H1 (cell line): ENCODE data around the gene SOD2. TPM values are rescaled to one million over a fixed set of nuclear protein-coding genes. Genes with fewer than 3 reads are reported as not detected.

Experiments used
- CTCF ChIA-PET: fragments of 300-600 bp; sonication (Branson Sonifier 250); formaldehyde crosslinking; loops from one replicate; lab custom pipeline; 2021; ENCODE audit not compliant: partially characterized antibody; lab: Charles Lee
- POLR2A ChIA-PET: fragments of 300-600 bp; sonication (Branson Sonifier 250); formaldehyde crosslinking; loops from one replicate; lab custom pipeline; 2021; ENCODE audit warnings: inconsistent platforms; ENCODE audit not compliant: partially characterized antibody; lab: Charles Lee
- DNase-seq, 2 experiments: peaks; one replicate each; pipeline versions ENCODE4 v3.0.0 to v3.0.0-alpha.2; 2010 to 2022; ENCODE audit warnings: low spot score in 2 of 2, low read depth in 1 of 2, mixed read lengths in 1 of 2
- FAIRE-seq: peaks from 2 replicates; lab custom pipeline; 2011; peaks lifted over from hg19 to GRCh38; lab: Jason Lieb, UNC
- H2AFZ ChIP-seq: 2 replicates; pipeline ENCODE4 v1.8.1; 2012; ENCODE audit warnings: low read length, inconsistent platforms
- H2AK5ac ChIP-seq: 2 replicates; pipeline ENCODE4 v1.6.1; 2013; ENCODE audit warnings: low read depth, low read length
- H2BK120ac ChIP-seq: replicated peaks from 2 replicates; pipeline ENCODE3; 2013; ENCODE audit warnings: low read depth, low read length, inconsistent platforms
- H2BK12ac ChIP-seq: 2 replicates; pipeline ENCODE4 v1.6.1; 2013; ENCODE audit warnings: low read depth, low read length
- H2BK15ac ChIP-seq: 2 replicates; pipeline ENCODE4 v1.6.1; 2013; ENCODE audit warnings: low read length
- H2BK20ac ChIP-seq: 2 replicates; pipeline ENCODE4 v1.6.1; 2013; ENCODE audit warnings: low read length
- H2BK5ac ChIP-seq: 2 replicates; pipeline ENCODE4 v1.6.1; 2013; ENCODE audit warnings: low read depth, low read length
- H3K14ac ChIP-seq: 2 replicates; pipeline ENCODE4 v1.6.1; 2013; ENCODE audit warnings: inconsistent platforms; ENCODE audit not compliant: insufficient read length
- H3K18ac ChIP-seq: 2 replicates; pipeline ENCODE4 v1.6.1; 2013; ENCODE audit warnings: low read length; ENCODE audit errors: extremely low read depth
- H3K23ac ChIP-seq: 2 replicates; pipeline ENCODE4 v1.6.1; 2013; ENCODE audit warnings: inconsistent platforms; ENCODE audit not compliant: insufficient read length
- H3K23me2 ChIP-seq: 2 replicates; pipeline ENCODE4 v1.6.1; 2013; ENCODE audit warnings: low read depth, low read length
- H3K27ac ChIP-seq: 2 replicates; pipeline ENCODE4 v1.6.1; 2011; ENCODE audit warnings: low read depth, low read length, inconsistent platforms
- H3K27me3 ChIP-seq, 4 experiments: replicated peaks in 1 of 4; 1 replicate in 1 of 4; 2 replicates in 3 of 4; pipeline versions ENCODE4 v1.6.1 to v1.8.1; 2011 to 2013; ENCODE audit warnings: low read length in 3 of 4, mild to moderate bottlenecking in 3 of 4, inconsistent platforms in 2 of 4, mixed read lengths in 2 of 4, moderate library complexity in 1 of 4; ENCODE audit not compliant: control insufficient read depth in 3 of 4, insufficient read depth in 3 of 4; ENCODE audit errors: extremely low read depth in 1 of 4
- H3K36me3 ChIP-seq, 4 experiments: 2 replicates each; pipeline versions ENCODE4 v1.6.1 to v1.8.1; 2011 to 2013; ENCODE audit warnings: mild to moderate bottlenecking in 4 of 4, low read length in 3 of 4, moderate library complexity in 2 of 4, control low read depth in 1 of 4, inconsistent platforms in 1 of 4; ENCODE audit not compliant: insufficient read depth in 4 of 4, control insufficient read depth in 2 of 4
- H3K4ac ChIP-seq: replicated peaks from 2 replicates; pipeline ENCODE3; 2013; ENCODE audit warnings: low read length, low read depth, mixed read lengths, inconsistent platforms; ENCODE audit not compliant: insufficient read length
- H3K4me1 ChIP-seq, 4 experiments: replicated peaks in 1 of 4; 1 replicate in 1 of 4; 2 replicates in 3 of 4; pipeline versions ENCODE4 v1.6.1 to v1.8.1; 2011 to 2013; ENCODE audit warnings: low read length in 3 of 4, inconsistent platforms in 2 of 4, mixed read lengths in 1 of 4; ENCODE audit not compliant: insufficient read depth in 4 of 4, control insufficient read depth in 3 of 4
- H3K4me2 ChIP-seq, 2 experiments: 2 replicates each; pipeline versions ENCODE4 v1.6.1 to v1.8.1; 2011 to 2013; ENCODE audit warnings: low read depth in 2 of 2, low read length in 2 of 2, control low read depth in 1 of 2, inconsistent platforms in 1 of 2, mild to moderate bottlenecking in 1 of 2; ENCODE audit not compliant: insufficient read depth in 1 of 2
- H3K4me3 ChIP-seq, 4 experiments: fragments of 200-600, 300-600 bp in 1 of 4; sonication (generic), shearing (Covaris generic), sonication (Bioruptor Twin) in 1 of 4; 2 replicates each; pipeline versions ENCODE4 v1.5.1 to v1.8.1; 2011 to 2016; ENCODE audit warnings: low read length in 4 of 4, low read depth in 3 of 4, control low read depth in 2 of 4, inconsistent platforms in 2 of 4, mild to moderate bottlenecking in 2 of 4, mixed read lengths in 1 of 4, moderate library complexity in 1 of 4; ENCODE audit not compliant: insufficient read depth in 2 of 4; ENCODE audit errors: extremely low read depth in 1 of 4
- H3K56ac ChIP-seq: replicated peaks from 2 replicates; pipeline ENCODE3; 2013; ENCODE audit warnings: low read depth, mild to moderate bottlenecking, mixed read lengths, low read length, inconsistent platforms; ENCODE audit not compliant: insufficient read length
- H3K79me1 ChIP-seq: 2 replicates; pipeline ENCODE4 v1.6.1; 2013; ENCODE audit warnings: low read depth, low read length, control low read depth
- H3K79me2 ChIP-seq, 2 experiments: 2 replicates each; pipeline versions ENCODE4 v1.6.1 to v1.8.1; 2012 to 2013; ENCODE audit warnings: low read length in 2 of 2, mild to moderate bottlenecking in 2 of 2, inconsistent platforms in 1 of 2; ENCODE audit not compliant: insufficient read depth in 2 of 2, control insufficient read depth in 1 of 2
- H3K9ac ChIP-seq, 4 experiments: replicated peaks in 1 of 4; 1 replicate in 1 of 4; 2 replicates in 3 of 4; pipeline versions ENCODE4 v1.6.1 to v1.8.1; 2011 to 2013; ENCODE audit warnings: low read depth in 3 of 4, low read length in 3 of 4, control low read depth in 2 of 4, mild to moderate bottlenecking in 2 of 4, moderate library complexity in 2 of 4, inconsistent platforms in 1 of 4; ENCODE audit errors: extremely low read depth in 1 of 4
- H3K9me3 ChIP-seq, 2 experiments: 2 replicates each; pipeline versions ENCODE4 v1.6.1 to v1.8.1; 2012 to 2013; ENCODE audit warnings: mild to moderate bottlenecking in 2 of 2, moderate library complexity in 2 of 2, control low read depth in 1 of 2, inconsistent platforms in 1 of 2, low read depth in 1 of 2, low read length in 1 of 2, mixed read lengths in 1 of 2; ENCODE audit not compliant: insufficient read depth in 2 of 2
- H4K20me1 ChIP-seq, 2 experiments: replicated peaks in 1 of 2; 2 replicates each; pipeline versions ENCODE3 to v1.8.1; 2011 to 2013; ENCODE audit warnings: inconsistent platforms in 2 of 2, low read length in 2 of 2, mild to moderate bottlenecking in 1 of 2; ENCODE audit not compliant: insufficient read depth in 2 of 2, control insufficient read depth in 1 of 2
- H4K5ac ChIP-seq: 2 replicates; pipeline ENCODE4 v1.6.1; 2013; ENCODE audit warnings: low read length, low read depth, mixed read lengths, inconsistent platforms; ENCODE audit not compliant: insufficient read length
- H4K8ac ChIP-seq: 2 replicates; pipeline ENCODE4 v1.8.0; 2013; ENCODE audit warnings: mild to moderate bottlenecking, moderate library complexity, low read length, inconsistent platforms; ENCODE audit not compliant: insufficient read depth; ENCODE audit errors: extremely low read depth
- H4K91ac ChIP-seq: replicated peaks from 2 replicates; pipeline ENCODE3; 2013; ENCODE audit warnings: low read length, mixed read lengths, inconsistent platforms; ENCODE audit not compliant: insufficient read length
- BACH1 ChIP-seq: IDR thresholded peaks from 2 replicates; pipeline ENCODE4 v1.6.1; 2012; ENCODE audit warnings: low read length, improper control_type of control experiment
- BCL11A ChIP-seq, 2 experiments: IDR thresholded peaks; one replicate each; pipeline ENCODE4 v1.6.1; 2011; ENCODE audit warnings: low read depth in 2 of 2, low read length in 2 of 2, mild to moderate bottlenecking in 2 of 2
- GTF2F1 ChIP-seq: IDR thresholded peaks from 2 replicates; pipeline ENCODE4 v1.6.1; 2012; ENCODE audit warnings: low read depth, low read length, improper control_type of control experiment, borderline replicate concordance
- KDM4A ChIP-seq: IDR thresholded peaks from one replicate; pipeline ENCODE4 v1.7.1; 2012; ENCODE audit warnings: low read depth, mild to moderate bottlenecking, moderate library complexity, low read length, inconsistent platforms; ENCODE audit not compliant: severe bottlenecking
- MAFK ChIP-seq: IDR thresholded peaks from 2 replicates; pipeline ENCODE4 v1.6.1; 2012; ENCODE audit warnings: low read depth, mild to moderate bottlenecking, improper control_type of control experiment, low read length
- PHF8 ChIP-seq: fragments of 200-600 bp; sonication (generic); conservative IDR thresholded peaks from 2 replicates; pipeline ENCODE4 v1.7.1; 2012; ENCODE audit warnings: low read depth, mild to moderate bottlenecking, inconsistent platforms, low read length, moderate library complexity
- RBBP5 ChIP-seq: IDR thresholded peaks from 2 replicates; pipeline ENCODE4 v1.7.1; 2012; ENCODE audit warnings: low read depth, mild to moderate bottlenecking, inconsistent platforms, low read length, moderate library complexity, borderline replicate concordance
- RFX5 ChIP-seq: IDR thresholded peaks from 2 replicates; pipeline ENCODE4 v1.6.1; 2011; ENCODE audit warnings: low read depth, low read length, improper control_type of control experiment, borderline replicate concordance
- SIX5 ChIP-seq: IDR thresholded peaks from 2 replicates; pipeline ENCODE4 v1.6.1; 2011; ENCODE audit warnings: mild to moderate bottlenecking, low read depth, low read length
- TAF7 ChIP-seq: optimal IDR thresholded peaks from 2 replicates; pipeline ENCODE3; 2011; ENCODE audit warnings: low read depth, mild to moderate bottlenecking, inconsistent platforms, low read length, moderate library complexity, borderline replicate concordance
- TEAD4 ChIP-seq: IDR thresholded peaks from 2 replicates; pipeline ENCODE4 v1.6.1; 2012; ENCODE audit warnings: low read depth, low read length, inconsistent platforms, mixed read lengths
- WGBS, 2 experiments: shearing (Covaris generic) in 1 of 2; methylation state at CpG; one replicate each; pipeline versions ENCODE4 v1.1.6 to v1.1.7; 2013 to 2015; ENCODE audit warnings: low lambda C conversion rate in 2 of 2, mixed read lengths in 2 of 2, inconsistent platforms in 1 of 2, low coverage in 1 of 2, missing lambda C conversion rate in 1 of 2; ENCODE audit not compliant: insufficient replicate concordance in 2 of 2, insufficient coverage in 1 of 2, insufficient read length in 1 of 2; ENCODE audit errors: extremely low coverage in 1 of 2, missing lambda C conversion rate in 1 of 2; 5-methylcytosine and 5-hydroxymethylcytosine counted together
- polyA plus RNA-seq, 7 experiments: library from polyadenylated mRNA; depleted of rRNA in 3 of 7; stranded (reverse) in 5 of 7; unstranded in 2 of 7; fragments of >200 nt in 5 of 7; fragments of 200-250 nt in 2 of 7; gene quantifications; 1 replicate in 5 of 7; 2 replicates in 1 of 7; 4 replicates in 1 of 7; pipeline versions ENCODE4 v1.2.1 to v1.2.3, GENCODE V29; 2011 to 2013; ENCODE audit warnings: missing spikeins in 2 of 7, mixed read lengths in 2 of 7
- total RNA-seq: library from RNA; stranded (reverse); fragmentation: NEBNext Ultra II Directional; extraction: Animal tissue kit (Norgen Biotek cat#: 25700); gene quantifications from 2 replicates; pipeline ENCODE4 v1.2.1, GENCODE V29; 2021
- TF ChIP-seq, protein P1 (sequence below): IDR thresholded peaks from 2 replicates; pipeline ENCODE4 v1.6.1; 2011; ENCODE audit warnings: low read length, improper control_type of control experiment
- TF ChIP-seq, protein P2 (sequence below): IDR thresholded peaks from 2 replicates; pipeline ENCODE4 v1.6.1; 2012; ENCODE audit warnings: inconsistent platforms

Gene SOD2
- total and polyA plus RNA-seq, 2 of the 8 experiments (the other 6 are each of a cell fraction or from before 2014, with no cell fraction given), result 31.1 to 88.7 TPM

DNA sequence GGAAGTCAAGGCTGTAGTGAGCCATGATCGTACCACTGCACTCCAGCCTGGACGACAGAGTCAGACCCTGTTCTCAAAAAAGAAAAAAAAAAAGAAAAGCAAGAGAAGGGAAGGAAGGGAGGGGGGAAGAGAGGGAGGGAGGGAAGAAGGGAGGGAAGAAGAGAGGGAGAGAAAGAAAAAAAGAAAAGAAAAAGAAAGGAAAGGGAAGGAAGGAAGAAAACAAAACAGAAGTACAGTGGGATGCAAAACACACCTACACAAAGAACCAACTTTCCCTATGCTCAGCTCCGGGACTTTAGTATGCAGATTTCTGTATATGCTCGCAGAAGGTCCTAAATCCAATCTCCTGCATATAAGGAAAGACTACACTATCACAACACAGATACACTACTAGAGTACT lies 31.7 kb upstream of the SOD2 start:
- Histone ChIP-seq H3K4me3 (no peak overlapping the region), H4K20me1 (peaks cover 8% of the 10 kb centered on the region in 2 experiments), H3K9me3 (no peaks in the 10 kb centered on the region), H3K4me2 (no peak overlapping the region), H2AFZ (no peak overlapping the region), H3K18ac (no peak overlapping the region), H3K27me3 (no peaks in the 10 kb centered on the region), H3K27ac (no peak overlapping the region), H2BK20ac (no peak overlapping the region), H4K91ac (no peak overlapping the region), H3K36me3 (peaks cover 0 to 7% (median 0%) of the 10 kb centered on the region in 4 experiments; a peak in 1 of 8 replicates), H3K4me1 (peaks cover 0 to 5% (median 2%) of the 10 kb centered on the region in 4 experiments; a peak in 2 of 7 replicates), H3K14ac (no peak overlapping the region), H2BK15ac (no peak overlapping the region), H2BK5ac (no peak overlapping the region), H2BK120ac (no peak overlapping the region), H2BK12ac (no peak overlapping the region), H2AK5ac (no peak overlapping the region), H3K79me1 (no peaks in the 10 kb centered on the region; the same call in 1 of the 2 replicates), H3K4ac (no peak overlapping the region), H3K23ac (no peak overlapping the region), H3K79me2 (peaks cover 20 to 75% of the 10 kb centered on the region in 2 experiments), H3K9ac (no peak overlapping the region; a peak in 1 of 7 replicates), H3K23me2 (no peaks in the 10 kb centered on the region), H4K8ac (no peak overlapping the region), H3K56ac (no peak overlapping the region), H4K5ac (no peak overlapping the region)
- ChIA-PET POLR2A (interaction anchor here (0.8 to 6.7 kb wide), 5 partner anchors 13 to 65 kb away, joined by 3 to 86 read pairs (median 21); partner anchors contain the start of genes ACAT2, MRPL18, SOD2 and TCP1), CTCF (no interaction called here)
- WGBS, 2 experiments, result 94% methylated on average over 4 of the region's 4 CpGs; no CpG with 5 or more reads in 1 of the 2 experiments
- no peak for DNase-seq
- FAIRE-seq, result no peak
- TF ChIP-seq TEAD4, result no peak
- no peak for TF ChIP-seq MAFK
- no peak for TF ChIP-seq PHF8
- no peak for TF ChIP-seq TAF7
- no peak for TF ChIP-seq BACH1
- TF ChIP-seq, protein P1, sequence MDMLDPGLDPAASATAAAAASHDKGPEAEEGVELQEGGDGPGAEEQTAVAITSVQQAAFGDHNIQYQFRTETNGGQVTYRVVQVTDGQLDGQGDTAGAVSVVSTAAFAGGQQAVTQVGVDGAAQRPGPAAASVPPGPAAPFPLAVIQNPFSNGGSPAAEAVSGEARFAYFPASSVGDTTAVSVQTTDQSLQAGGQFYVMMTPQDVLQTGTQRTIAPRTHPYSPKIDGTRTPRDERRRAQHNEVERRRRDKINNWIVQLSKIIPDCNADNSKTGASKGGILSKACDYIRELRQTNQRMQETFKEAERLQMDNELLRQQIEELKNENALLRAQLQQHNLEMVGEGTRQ, result no peak
- TF ChIP-seq SIX5, result no peak
- no peak for TF ChIP-seq GTF2F1
- TF ChIP-seq, protein P2, sequence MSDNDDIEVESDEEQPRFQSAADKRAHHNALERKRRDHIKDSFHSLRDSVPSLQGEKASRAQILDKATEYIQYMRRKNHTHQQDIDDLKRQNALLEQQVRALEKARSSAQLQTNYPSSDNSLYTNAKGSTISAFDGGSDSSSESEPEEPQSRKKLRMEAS, result no peak
- no peak for TF ChIP-seq RBBP5
- TF ChIP-seq RFX5, result no peak
- TF ChIP-seq KDM4A, result no peak
- TF ChIP-seq BCL11A (IDR thresholded peaks at IDR 0.05; ENCODE audit: low read depth in 2 of 2, low read length in 2 of 2), result no peak
